IMR-90 (cell line): ENCODE data around the gene TRIM24. TPM values are rescaled to one million over a fixed set of nuclear protein-coding genes. Genes with fewer than 3 reads are reported as not detected.

Source experiments
- ATAC-seq: fragments of 200-7000 bp; cut with Tn5 transposase; 2 replicates; pipeline ENCODE4 v1.9.1; 2020; ENCODE audit warnings: low read depth, mild to moderate bottlenecking, moderate library complexity
- BruUV-seq: library from RNA; stranded (reverse); fragments of 400-500 nt; replicated peaks from 2 replicates; lab custom pipeline; 2021; lab: Mats Ljungman, UMichigan
- CTCF ChIA-PET: fragments of 300-600 bp; formaldehyde crosslinking; extraction: SDS; loops from one replicate; lab custom pipeline; 2021; ENCODE audit warnings: antibody characterized with exemption; lab: Yijun Ruan, JAX
- POLR2A ChIA-PET: fragments of 300-600 bp; sonication (Branson Sonifier 250); formaldehyde crosslinking; loops from one replicate; lab custom pipeline; 2022; ENCODE audit warnings: antibody characterized with exemption; ENCODE audit not compliant: unreplicated experiment; lab: Charles Lee
- DNase-seq: peaks from one replicate; pipeline ENCODE4 v3.0.0; 2013
- H2AFZ ChIP-seq: replicated peaks from 2 replicates; pipeline ENCODE3; 2013; ENCODE audit warnings: low read length, mild to moderate bottlenecking; ENCODE audit not compliant: poor library complexity
- H2AK5ac ChIP-seq: 2 replicates; pipeline ENCODE4 v1.6.1; 2013; ENCODE audit warnings: low read depth, low read length, inconsistent platforms
- H2AK9ac ChIP-seq: replicated peaks from 2 replicates; pipeline ENCODE3; 2013; ENCODE audit warnings: mild to moderate bottlenecking, low read depth, low read length, moderate library complexity; ENCODE audit not compliant: poor library complexity
- H2BK120ac ChIP-seq: 2 replicates; pipeline ENCODE4 v1.6.1; 2013; ENCODE audit warnings: low read depth, low read length, inconsistent platforms
- H2BK15ac ChIP-seq: 3 replicates; pipeline ENCODE4 v1.6.1; 2013; ENCODE audit warnings: low read depth, low read length, inconsistent platforms
- H2BK20ac ChIP-seq: 2 replicates; pipeline ENCODE4 v1.6.1; 2013; ENCODE audit warnings: low read depth, mild to moderate bottlenecking, inconsistent platforms, low read length, moderate library complexity
- H2BK5ac ChIP-seq: 2 replicates; pipeline ENCODE4 v1.6.1; 2013; ENCODE audit warnings: mild to moderate bottlenecking, low read depth, low read length, inconsistent platforms; ENCODE audit not compliant: poor library complexity, severe bottlenecking
- H3K14ac ChIP-seq: replicated peaks from 2 replicates; pipeline ENCODE4 v1.6.1; 2013; ENCODE audit warnings: low read depth, low read length, inconsistent platforms
- H3K18ac ChIP-seq: 2 replicates; pipeline ENCODE4 v1.6.1; 2013; ENCODE audit warnings: low read depth, low read length, control low read depth
- H3K23ac ChIP-seq: 2 replicates; pipeline ENCODE4 v1.6.1; 2013; ENCODE audit warnings: low read depth, low read length, inconsistent platforms
- H3K27ac ChIP-seq: 2 replicates; pipeline ENCODE4 v1.5.1; 2013; ENCODE audit warnings: mild to moderate bottlenecking, control low read depth, low read length; ENCODE audit not compliant: insufficient read depth
- H3K27me3 ChIP-seq: 2 replicates; pipeline ENCODE4 v1.6.1; 2013; ENCODE audit warnings: low read length; ENCODE audit not compliant: control insufficient read depth, insufficient read depth
- H3K36me3 ChIP-seq: 2 replicates; pipeline ENCODE4 v1.6.1; 2013; ENCODE audit warnings: low read length, mixed read lengths; ENCODE audit not compliant: control insufficient read depth, insufficient read depth
- H3K4ac ChIP-seq: 2 replicates; pipeline ENCODE4 v1.6.1; 2013; ENCODE audit warnings: low read depth, low read length, inconsistent platforms
- H3K4me1 ChIP-seq: 2 replicates; pipeline ENCODE4 v1.6.1; 2013; ENCODE audit warnings: low read length, mixed read lengths; ENCODE audit not compliant: control insufficient read depth, insufficient read depth
- H3K4me2 ChIP-seq: 2 replicates; pipeline ENCODE4 v1.6.1; 2013; ENCODE audit warnings: low read depth, mild to moderate bottlenecking, control low read depth, low read length, moderate library complexity
- H3K4me3 ChIP-seq: 2 replicates; pipeline ENCODE4 v1.5.1; 2013; ENCODE audit warnings: low read depth, mild to moderate bottlenecking, control low read depth, low read length, moderate library complexity; ENCODE audit not compliant: insufficient read depth
- H3K56ac ChIP-seq: 2 replicates; pipeline ENCODE4 v1.6.1; 2013; ENCODE audit warnings: low read length, inconsistent platforms; ENCODE audit not compliant: insufficient read depth; ENCODE audit errors: extremely low read depth
- H3K79me1 ChIP-seq, 2 experiments: 2 replicates each; pipeline ENCODE4 v1.6.1; 2013; ENCODE audit warnings: low read length in 2 of 2, inconsistent platforms in 1 of 2, low read depth in 1 of 2
- H3K9ac ChIP-seq: 2 replicates; pipeline ENCODE4 v1.6.1; 2013; ENCODE audit warnings: low read depth, low read length, control low read depth
- H3K9me1 ChIP-seq: 2 replicates; pipeline ENCODE4 v1.6.1; 2013; ENCODE audit warnings: low read length, inconsistent platforms; ENCODE audit not compliant: insufficient read depth
- H3K9me3 ChIP-seq: 2 replicates; pipeline ENCODE4 v1.6.1; 2013; ENCODE audit warnings: low read length; ENCODE audit not compliant: control insufficient read depth, insufficient read depth
- H4K20me1 ChIP-seq: 2 replicates; pipeline ENCODE4 v1.6.1; 2013; ENCODE audit warnings: low read length, inconsistent platforms; ENCODE audit not compliant: insufficient read depth
- H4K5ac ChIP-seq: 2 replicates; pipeline ENCODE4 v1.6.1; 2013; ENCODE audit warnings: mild to moderate bottlenecking, low read depth, low read length, control low read depth
- H4K8ac ChIP-seq, 2 experiments: 2 replicates each; pipeline ENCODE4 v1.6.1; 2013; ENCODE audit warnings: low read depth in 2 of 2, low read length in 2 of 2, control low read depth in 1 of 2, inconsistent platforms in 1 of 2
- H4K91ac ChIP-seq: 2 replicates; pipeline ENCODE4 v1.6.1; 2013; ENCODE audit warnings: low read depth, low read length, inconsistent platforms; ENCODE audit not compliant: insufficient read depth
- BHLHE40 ChIP-seq: fragments of 150-350 bp; IDR thresholded peaks from 2 replicates; pipeline ENCODE4 v1.6.1; 2016; ENCODE audit warnings: mild to moderate bottlenecking, low read depth, low read length
- CHD1 ChIP-seq: IDR thresholded peaks from 2 replicates; pipeline ENCODE4 v1.6.1; 2012; ENCODE audit warnings: low read depth, low read length, improper control_type of control experiment
- MAFK ChIP-seq: IDR thresholded peaks from 2 replicates; pipeline ENCODE4 v1.6.1; 2012; ENCODE audit warnings: low read depth, low read length, improper control_type of control experiment
- MAZ ChIP-seq: IDR thresholded peaks from 2 replicates; pipeline ENCODE4 v1.6.1; 2012; ENCODE audit warnings: low read depth, mild to moderate bottlenecking, low read length, improper control_type of control experiment, moderate library complexity, borderline replicate concordance
- MXI1 ChIP-seq: IDR thresholded peaks from 2 replicates; pipeline ENCODE4 v1.6.1; 2012; ENCODE audit warnings: low read depth, mild to moderate bottlenecking, low read length, moderate library complexity, borderline replicate concordance
- NFE2L2 ChIP-seq: fragments of 150-350 bp; IDR thresholded peaks from 2 replicates; pipeline ENCODE4 v1.6.1; 2016; ENCODE audit warnings: low read depth, mild to moderate bottlenecking, low read length
- RAD21 ChIP-seq: IDR thresholded peaks from 2 replicates; pipeline ENCODE4 v1.6.1; 2012; ENCODE audit warnings: low read length, improper control_type of control experiment
- RCOR1 ChIP-seq: IDR thresholded peaks from 2 replicates; pipeline ENCODE4 v1.6.1; 2012; ENCODE audit warnings: mild to moderate bottlenecking, low read length, improper control_type of control experiment; ENCODE audit not compliant: insufficient replicate concordance
- RFX5 ChIP-seq: IDR thresholded peaks from 2 replicates; pipeline ENCODE4 v1.8.0; 2012; ENCODE audit warnings: low read depth, mild to moderate bottlenecking, low read length, moderate library complexity
- SMC3 ChIP-seq: fragments of 150-350 bp; IDR thresholded peaks from 2 replicates; pipeline ENCODE4 v1.6.1; 2016; ENCODE audit warnings: low read depth, mild to moderate bottlenecking, antibody characterized with exemption, low read length, moderate library complexity
- dilution Hi-C: fragments of 300-500 bp; cut with HindIII; formaldehyde crosslinking; loops from one replicate; pipeline ENCODE4 v1.14.3; 2018; ENCODE audit warnings: low sequenced_read_pairs; ENCODE audit not compliant: unreplicated experiment
- in situ Hi-C: fragments of 300-500 bp; cut with MboI; formaldehyde crosslinking; loops from 3 replicates; pipeline ENCODE4 v1.14.3; 2019; ENCODE audit warnings: low sequenced_read_pairs, inconsistent platforms, mixed read lengths
- intact Hi-C: fragments of 100-400 bp; cut with micrococcal nuclease; formaldehyde crosslinking; loops from 2 replicates; pipeline ENCODE4 v1.10.0; 2022
- polyA plus RNA-seq, 3 experiments: library from polyadenylated mRNA; depleted of rRNA; stranded (reverse); fragments of >200 nt; gene quantifications; 2 replicates each; pipeline ENCODE4 v1.2.3, GENCODE V29; 2012; ENCODE audit warnings: low replicate concordance in 1 of 3
- total RNA-seq: library from RNA; depleted of rRNA; stranded (reverse); fragments of >200 nt; gene quantifications from 2 replicates; pipeline ENCODE4 v1.2.3, GENCODE V29; 2012
- TF ChIP-seq, protein P1 (sequence below): fragments of 150-350 bp; IDR thresholded peaks from 2 replicates; pipeline ENCODE4 v1.6.1; 2016; ENCODE audit warnings: low read depth, mild to moderate bottlenecking, low read length, moderate library complexity, borderline replicate concordance
- TF ChIP-seq, protein P2 (sequence below): fragments of 150-350 bp; IDR thresholded peaks from 2 replicates; pipeline ENCODE4 v1.6.1; 2017; ENCODE audit warnings: mild to moderate bottlenecking, antibody characterized with exemption, low read length, low read depth

TRIM24 gene
- total and polyA plus RNA-seq, 2 of the 4 experiments (the other 2 are of a cell fraction): 4.1 to 5.7 TPM

DNA sequence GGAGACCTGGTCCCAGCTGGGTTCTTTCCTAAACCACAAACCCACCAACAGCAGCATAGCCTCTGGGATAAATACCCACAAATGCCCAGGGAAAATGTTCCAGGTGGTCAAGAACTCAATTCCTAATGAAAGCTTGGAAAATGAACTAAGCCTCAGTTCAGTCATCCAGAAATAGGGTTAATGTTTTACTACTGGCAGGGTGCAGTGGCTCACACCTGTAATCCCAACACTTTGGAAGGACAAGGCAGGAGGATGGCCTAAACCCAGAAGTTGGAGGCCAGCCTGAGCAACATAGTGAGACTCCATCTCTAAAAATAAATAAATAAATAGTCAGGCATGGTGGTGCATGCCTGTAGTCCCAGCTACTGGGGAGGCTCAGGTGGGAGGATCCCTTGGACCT is 158.9 kb downstream of the TRIM24 start:
- H3K23ac ChIP-seq: no peak overlapping the region
- BruUV-seq: no TSS peak
- ATAC-seq (no peak), DNase-seq (no peak)
- H2BK20ac ChIP-seq: no peak overlapping the region
- H3K4ac ChIP-seq: no peak overlapping the region
- H3K9me3 ChIP-seq: peaks cover 3% of the 10 kb centered on the region; the same call in 1 of the 2 replicates
- no peak overlapping the region for H3K14ac ChIP-seq
- no peak overlapping the region for H4K5ac ChIP-seq
- H3K56ac ChIP-seq: no peak overlapping the region
- in situ Hi-C loops (no loop called here), dilution Hi-C loops (no loop called here), intact Hi-C loops (no loop called here)
- H2AFZ ChIP-seq: no peak overlapping the region
- H2AK5ac ChIP-seq: no peak overlapping the region
- H3K9me1 ChIP-seq: no peaks in the 10 kb centered on the region
- H3K27ac ChIP-seq: no peak overlapping the region
- no peak overlapping the region for H3K18ac ChIP-seq
- no peaks in the 10 kb centered on the region for H3K27me3 ChIP-seq
- no peak overlapping the region for H3K4me3 ChIP-seq
- H3K36me3 ChIP-seq: no peaks in the 10 kb centered on the region
- H2BK120ac ChIP-seq: no peak overlapping the region
- H4K91ac ChIP-seq: no peak overlapping the region
- no peak overlapping the region for H3K4me2 ChIP-seq
- H3K4me1 ChIP-seq: no peaks in the 10 kb centered on the region
- no peaks in the 10 kb centered on the region for H3K79me1 ChIP-seq
- POLR2A ChIA-PET: no interaction called here
- H2BK5ac ChIP-seq: no peak overlapping the region
- no peak for TF ChIP-seq MAZ
- no peak for TF ChIP-seq RAD21
- no peak for TF ChIP-seq CHD1
- TF ChIP-seq, protein P1, sequence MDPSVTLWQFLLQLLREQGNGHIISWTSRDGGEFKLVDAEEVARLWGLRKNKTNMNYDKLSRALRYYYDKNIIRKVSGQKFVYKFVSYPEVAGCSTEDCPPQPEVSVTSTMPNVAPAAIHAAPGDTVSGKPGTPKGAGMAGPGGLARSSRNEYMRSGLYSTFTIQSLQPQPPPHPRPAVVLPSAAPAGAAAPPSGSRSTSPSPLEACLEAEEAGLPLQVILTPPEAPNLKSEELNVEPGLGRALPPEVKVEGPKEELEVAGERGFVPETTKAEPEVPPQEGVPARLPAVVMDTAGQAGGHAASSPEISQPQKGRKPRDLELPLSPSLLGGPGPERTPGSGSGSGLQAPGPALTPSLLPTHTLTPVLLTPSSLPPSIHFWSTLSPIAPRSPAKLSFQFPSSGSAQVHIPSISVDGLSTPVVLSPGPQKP: no peak
- TF ChIP-seq MAFK: no peak
- no peak for TF ChIP-seq BHLHE40
- TF ChIP-seq MXI1: no peak
- TF ChIP-seq RFX5: no peak
- no peak for TF ChIP-seq NFE2L2
- no peak for TF ChIP-seq RCOR1
- TF ChIP-seq SMC3: no peak
- TF ChIP-seq, protein P2, sequence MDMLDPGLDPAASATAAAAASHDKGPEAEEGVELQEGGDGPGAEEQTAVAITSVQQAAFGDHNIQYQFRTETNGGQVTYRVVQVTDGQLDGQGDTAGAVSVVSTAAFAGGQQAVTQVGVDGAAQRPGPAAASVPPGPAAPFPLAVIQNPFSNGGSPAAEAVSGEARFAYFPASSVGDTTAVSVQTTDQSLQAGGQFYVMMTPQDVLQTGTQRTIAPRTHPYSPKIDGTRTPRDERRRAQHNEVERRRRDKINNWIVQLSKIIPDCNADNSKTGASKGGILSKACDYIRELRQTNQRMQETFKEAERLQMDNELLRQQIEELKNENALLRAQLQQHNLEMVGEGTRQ: no peak
- H4K8ac ChIP-seq: no peak overlapping the region
- no peak overlapping the region for H2AK9ac ChIP-seq
- no peak overlapping the region for H3K9ac ChIP-seq
- no peak overlapping the region for H2BK15ac ChIP-seq
- CTCF ChIA-PET: no interaction called here
- H4K20me1 ChIP-seq: no peaks in the 10 kb centered on the region
